ENCODE data around the gene CT47A1.
"Not testable (repeated sequence)": the region's sequence is repeated elsewhere in the genome, so short reads cannot be mapped to it uniquely, and the experiment has no call there.

The CT47A1 gene

GRCh38 chrX:120985660-120986059 lies at the start of gene CT47A1:
Gene CT47A1 (minus strand): TSS chrX:120985760. CDS start chrX:120985529, 231 bp downstream.
- H3K4me3 ChIP-seq (ENCODE audit: low read depth, low read length); DNase-seq (ENCODE audit: low read depth): not testable (repeated sequence)

GRCh38 chrX:121032531-121032930 lies 47.0 kb upstream of the CT47A1 start:
- H3K4me3 ChIP-seq (ENCODE audit: low read depth, low read length), result no peak overlapping the region
- no peak for TF ChIP-seq CTCF (conservative IDR thresholded peaks at IDR 0.05; ENCODE audit: low read depth, low read length)
- DNase-seq (ENCODE audit: low read depth), result no peak

- no peak overlapping the region for H3K4me3 ChIP-seq (ENCODE audit: low read depth, low read length)
- DNase-seq (ENCODE audit: low read depth), result no peak
- no peak for TF ChIP-seq CTCF (conservative IDR thresholded peaks at IDR 0.05; ENCODE audit: low read depth, low read length)
Observed at GRCh38 chrX:121030083-121030482, 44.5 kb upstream of the CT47A1 start.

GRCh38 chrX:121028419-121028818 lies 42.9 kb upstream of the CT47A1 start:
- no peak for TF ChIP-seq CTCF (conservative IDR thresholded peaks at IDR 0.05; ENCODE audit: low read depth, low read length)
- DNase-seq (ENCODE audit: low read depth), result no peak
- no peak overlapping the region for H3K4me3 ChIP-seq (ENCODE audit: low read depth, low read length)

- no peak for TF ChIP-seq CTCF (conservative IDR thresholded peaks at IDR 0.05; ENCODE audit: low read depth, low read length)
- no peak overlapping the region for H3K4me3 ChIP-seq (ENCODE audit: low read depth, low read length)
- DNase-seq (ENCODE audit: low read depth), result no peak
Observed at GRCh38 chrX:121014826-121015225, 29.3 kb upstream of the CT47A1 start.

- DNase-seq (ENCODE audit: low read depth), result no peak
- TF ChIP-seq CTCF (conservative IDR thresholded peaks at IDR 0.05; ENCODE audit: low read depth, low read length), result no peak
Observed at GRCh38 chrX:121013897-121014455, 28.4 kb upstream of the CT47A1 start.

GRCh38 chrX:121011254-121011653 lies 25.7 kb upstream of the CT47A1 start:
- DNase-seq (ENCODE audit: low read depth), result no peak
- TF ChIP-seq CTCF (conservative IDR thresholded peaks at IDR 0.05; ENCODE audit: low read depth, low read length), result no peak
- no peak overlapping the region for H3K4me3 ChIP-seq (ENCODE audit: low read depth, low read length)

More at GRCh38 chrX:121013897-121014455, 28.4 kb upstream of the CT47A1 start:
- no peak overlapping the region for H3K4me3 ChIP-seq (ENCODE audit: low read depth, low read length)
